ENCODE data around the gene OGFOD2.

DNA sequence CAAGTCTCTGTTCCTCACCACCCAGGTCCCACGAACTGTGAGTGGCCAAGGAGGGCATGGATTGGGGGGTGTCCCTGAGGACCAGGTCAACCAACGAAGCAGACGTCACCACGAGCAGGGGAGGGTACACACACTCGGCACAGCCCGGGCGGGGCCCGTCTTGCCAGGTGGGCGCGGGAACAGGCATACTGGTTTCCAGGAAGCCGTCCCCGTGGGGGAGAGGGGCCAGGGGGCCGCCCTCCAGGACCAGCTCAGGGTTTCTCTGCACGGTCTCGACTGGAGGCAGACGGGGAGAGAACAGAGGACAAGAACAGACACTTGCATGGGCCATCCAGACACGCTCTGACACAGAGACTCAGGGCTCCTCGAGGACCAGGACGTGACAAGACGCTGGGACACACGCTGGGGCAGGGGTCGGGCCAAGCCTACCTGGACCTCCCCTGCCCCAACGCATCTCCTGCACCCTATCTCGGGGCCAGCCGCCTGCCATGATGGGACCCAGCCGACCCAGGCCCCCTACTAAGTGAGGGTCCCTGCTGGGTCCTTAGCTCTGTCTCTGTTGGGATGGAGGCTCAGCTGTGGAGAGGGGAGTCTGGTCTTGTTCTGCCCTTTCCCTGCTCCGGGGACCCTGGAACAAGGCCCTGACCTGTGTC lies 16.7 kb downstream of the OGFOD2 start:
- TF ChIP-seq SNRNP70 (optimal IDR thresholded peaks at IDR 0.05; ENCODE audit: low read depth, low read length) (no peak), RAD21 (CRISPR knock-in tag; conservative IDR thresholded peaks at IDR 0.05 in 1 of 2, IDR thresholded peaks at IDR 0.05 in 1 of 2) (no peak), POLR2AphosphoS2 (IDR thresholded peaks at IDR 0.05; ENCODE audit: low read length) (no peak), FOXA1 (IDR thresholded peaks at IDR 0.05; ENCODE audit: borderline replicate concordance) (no peak), ATF1 (CRISPR knock-in tag; IDR thresholded peaks at IDR 0.05) (no peak), ATF1 (tag; IDR thresholded peaks at IDR 0.05) (no peak), XRCC5 (IDR thresholded peaks at IDR 0.05; ENCODE audit: low read depth, low read length) (no peak), ZNF282 (CRISPR knock-in tag; IDR thresholded peaks at IDR 0.05) (no peak), KLF13 (tag; IDR thresholded peaks at IDR 0.05; ENCODE audit: borderline replicate concordance, low read depth) (no peak), CTCF (IDR thresholded peaks at IDR 0.05 in 2 of 3, conservative IDR thresholded peaks at IDR 0.05 in 1 of 3; ENCODE audit: insufficient read depth in 2 of 3, low read depth in 1 of 3, low read length in 3 of 3) (no peak), ZNF280B (CRISPR knock-in tag; IDR thresholded peaks at IDR 0.05) (no peak), CREB1 (IDR thresholded peaks at IDR 0.05) (no peak), CREB1 (CRISPR knock-in tag; IDR thresholded peaks at IDR 0.05) (no peak)

Measured in K562 (cell line).